OCI-LY7 (cell line): ENCODE measurements around the gene NFAM1.

Source experiments
- CTCF ChIP-seq: fragments of 200-600 bp; sonication (generic); conservative IDR thresholded peaks from 2 replicates; pipeline ENCODE4 v1.5.1; 2014; ENCODE audit warnings: mild to moderate bottlenecking, antibody characterized with exemption, low read length, moderate library complexity, mixed read lengths
- EZH2phosphoT487 ChIP-seq: fragments of 200-600 bp; sonication (generic); IDR thresholded peaks from 2 replicates; pipeline ENCODE4 v1.6.1; 2018; ENCODE audit warnings: low read depth, borderline replicate concordance, mild to moderate bottlenecking, mixed run types, antibody characterized with exemption, low read length, moderate library complexity, mixed read lengths

DNA sequence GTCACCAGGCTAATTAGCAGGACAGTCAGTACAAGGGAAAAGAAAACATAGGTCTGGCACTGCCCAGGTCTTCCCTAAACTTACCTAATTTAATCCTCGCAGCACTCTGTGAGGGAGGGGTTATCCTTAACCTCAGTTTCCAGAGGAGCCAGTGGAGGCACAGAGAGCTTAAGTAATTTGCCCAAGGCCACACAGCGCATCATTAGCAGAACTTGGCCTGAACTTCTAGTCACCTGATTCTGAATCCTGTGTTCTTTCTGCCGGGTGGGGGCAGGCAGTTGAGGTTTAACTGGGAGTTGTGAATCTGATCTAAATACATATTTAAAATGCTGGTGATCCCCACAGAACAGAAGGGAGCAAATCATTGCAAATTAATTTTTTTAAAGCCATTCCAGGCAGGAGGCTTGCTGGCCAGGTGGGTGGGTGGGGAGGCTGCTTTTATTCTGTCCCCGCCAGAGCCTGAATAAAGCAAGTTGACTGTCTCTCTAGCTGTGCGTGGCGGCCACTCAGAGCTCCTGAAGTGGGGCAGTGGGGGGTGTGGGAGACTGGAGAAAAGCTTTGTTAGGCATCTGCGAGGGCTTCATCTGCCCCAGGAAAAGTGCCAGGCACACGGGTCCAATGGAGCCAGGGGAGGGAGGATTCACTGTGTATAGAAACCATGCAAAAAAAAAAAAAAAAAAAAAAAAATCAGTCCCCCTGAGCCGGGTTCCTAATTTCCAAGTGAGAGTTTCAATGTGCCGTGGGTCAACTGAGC is 66.1 kb downstream of the NFAM1 start:
- TF ChIP-seq CTCF (no peak), EZH2phosphoT487 (no peak)
